Melanocyte of skin (primary cell): ENCODE results near the gene CCSER2. TPM values are rescaled to one million over a fixed set of nuclear protein-coding genes. Genes with fewer than 3 reads are reported as not detected.

ENCODE experiments used
- total RNA-seq, 2 donors: library from RNA; depleted of rRNA; stranded (reverse); fragments of >200 nt; gene quantifications; 2 replicates each; pipeline ENCODE4 v1.2.3, GENCODE V29; 2012

CCSER2 gene, protein sequence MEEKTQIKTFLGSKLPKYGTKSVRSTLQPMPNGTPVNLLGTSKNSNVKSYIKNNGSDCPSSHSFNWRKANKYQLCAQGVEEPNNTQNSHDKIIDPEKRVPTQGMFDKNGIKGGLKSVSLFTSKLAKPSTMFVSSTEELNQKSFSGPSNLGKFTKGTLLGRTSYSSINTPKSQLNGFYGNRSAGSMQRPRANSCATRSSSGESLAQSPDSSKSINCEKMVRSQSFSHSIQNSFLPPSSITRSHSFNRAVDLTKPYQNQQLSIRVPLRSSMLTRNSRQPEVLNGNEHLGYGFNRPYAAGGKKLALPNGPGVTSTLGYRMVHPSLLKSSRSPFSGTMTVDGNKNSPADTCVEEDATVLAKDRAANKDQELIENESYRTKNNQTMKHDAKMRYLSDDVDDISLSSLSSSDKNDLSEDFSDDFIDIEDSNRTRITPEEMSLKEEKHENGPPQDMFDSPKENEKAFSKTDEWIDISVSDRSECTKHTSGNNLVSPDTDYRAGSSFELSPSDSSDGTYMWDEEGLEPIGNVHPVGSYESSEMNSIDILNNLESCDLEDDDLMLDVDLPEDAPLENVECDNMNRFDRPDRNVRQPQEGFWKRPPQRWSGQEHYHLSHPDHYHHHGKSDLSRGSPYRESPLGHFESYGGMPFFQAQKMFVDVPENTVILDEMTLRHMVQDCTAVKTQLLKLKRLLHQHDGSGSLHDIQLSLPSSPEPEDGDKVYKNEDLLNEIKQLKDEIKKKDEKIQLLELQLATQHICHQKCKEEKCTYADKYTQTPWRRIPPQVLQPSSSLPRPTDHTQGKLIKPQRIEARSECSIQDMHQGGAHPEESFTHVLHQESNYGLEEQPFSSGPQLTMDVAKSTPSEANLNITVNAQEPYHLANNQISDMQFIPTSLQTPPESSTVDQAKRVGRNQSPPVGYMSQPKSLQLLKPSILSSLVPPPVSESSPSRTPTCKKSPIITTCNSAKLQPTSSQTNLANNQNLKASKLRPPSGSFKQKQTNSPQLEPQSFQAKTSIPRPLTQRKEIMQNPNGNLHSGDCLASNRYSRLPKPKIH
- 10 to 100 TPM; 27.3 to 34.4 TPM for total RNA-seq

DNA sequence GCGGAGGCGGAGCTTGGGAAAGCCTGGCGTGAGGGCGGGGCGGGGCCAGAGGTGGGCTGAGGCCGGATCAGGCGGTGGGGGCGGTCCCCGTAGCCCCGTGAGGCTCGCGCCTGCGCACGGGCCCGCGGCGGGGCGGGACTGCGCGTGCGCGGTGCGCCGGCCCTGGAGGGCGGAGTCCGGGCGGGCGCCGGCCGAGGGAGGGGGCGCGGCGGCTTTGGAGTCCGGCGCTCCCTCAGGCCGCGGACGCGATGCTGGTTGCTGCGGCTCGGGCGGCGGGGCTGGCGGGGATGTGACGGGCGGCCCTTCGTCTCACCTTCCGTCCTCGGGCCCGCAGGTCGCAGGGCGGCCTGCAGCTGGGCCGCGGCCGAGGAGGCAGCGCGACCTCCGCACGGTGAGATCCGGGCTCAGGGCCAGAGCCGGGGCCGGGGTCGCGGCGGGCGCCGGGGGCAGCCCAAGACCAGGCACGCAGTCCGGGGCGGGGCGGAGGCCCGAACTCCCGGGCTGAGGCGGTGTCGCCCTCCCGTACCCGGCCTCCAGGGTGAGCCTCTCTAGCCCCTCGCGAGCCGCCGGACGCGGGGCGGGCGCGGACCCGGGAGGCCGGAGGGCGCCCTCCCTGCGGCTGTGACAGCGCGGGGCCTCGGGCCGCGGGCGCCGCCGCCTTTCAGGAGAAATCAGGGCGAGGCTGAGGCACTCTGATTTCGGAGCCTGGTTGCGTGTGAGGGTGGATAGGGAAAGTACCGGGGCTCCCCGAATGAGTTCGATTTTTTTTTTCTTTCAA lies at the start of gene CCSER2:
Gene CCSER2, plus strand, starts transcription at position 172 of the 778 bp plus-strand sequence. CDS start 42,464 bp downstream, outside the sequence.

Other genes with a start within 250 kb of the CCSER2 start
- gene GHITM, start 189.1 kb upstream of the CCSER2 start, total RNA-seq = 100 to 1,000 TPM; 134 to 151 TPM
- gene GPR15LG, start 154.8 kb upstream of the CCSER2 start, total RNA-seq = not detected
- gene CDHR1, start 134.1 kb upstream of the CCSER2 start, total RNA-seq = not detected
- not detected for gene LRIT2, start 103.0 kb upstream of the CCSER2 start, total RNA-seq
- not detected for gene LRIT1, start 87.0 kb upstream of the CCSER2 start, total RNA-seq
- gene RGR, start 83.5 kb upstream of the CCSER2 start, total RNA-seq = 1 to 10 TPM in 1 of 2 donors, under 1 TPM in 1; 0.67 to 1.0 TPM